CMK (cell line): ENCODE data around the gene ZP3.
"Not testable (repeated sequence)": the region's sequence is repeated elsewhere in the genome, so short reads cannot be mapped to it uniquely, and the experiment has no call there.

ENCODE experiments used
- DNase-seq: peaks from one replicate; pipeline ENCODE4 v3.0.0-alpha.2; 2010; ENCODE audit warnings: low read depth

Gene ZP3

GRCh38 chr7:76442664-76443446 lies 18.1 kb downstream of the ZP3 start:
- not testable (repeated sequence) for DNase-seq

GRCh38 chr7:76443846-76444245 lies 19.1 kb downstream of the ZP3 start:
- not testable (repeated sequence) for DNase-seq

- DNase-seq, result peak; percentile 29
Observed at GRCh38 chr7:76445577-76446008, 20.8 kb downstream of the ZP3 start.

- DNase-seq, result not testable (repeated sequence)
Observed at GRCh38 chr7:76457017-76457416, 32.3 kb downstream of the ZP3 start.

GRCh38 chr7:76458504-76458903 lies 33.8 kb downstream of the ZP3 start:
- DNase-seq, result not testable (repeated sequence)

- DNase-seq, result not testable (repeated sequence)
Observed at GRCh38 chr7:76460767-76461166, 36.0 kb downstream of the ZP3 start.

- DNase-seq, result not testable (repeated sequence)
Observed at GRCh38 chr7:76461464-76462101, 36.8 kb downstream of the ZP3 start, which contains the start of gene DTX2. Gene DTX2, plus strand, starts transcription at chr7:76461709. Its CDS starts 18,801 bp downstream, at chr7:76480510.

- DNase-seq, result not testable (repeated sequence)
Observed at GRCh38 chr7:76462271-76462882, 37.6 kb downstream of the ZP3 start.

- not testable (repeated sequence) for DNase-seq
Observed at GRCh38 chr7:76464959-76465358, 40.2 kb downstream of the ZP3 start.

- not testable (repeated sequence) for DNase-seq
Observed at GRCh38 chr7:76465950-76466349, 41.2 kb downstream of the ZP3 start.

- DNase-seq, result not testable (repeated sequence)
Observed at GRCh38 chr7:76467743-76468404, 43.1 kb downstream of the ZP3 start.

- DNase-seq, result not testable (repeated sequence)
Observed at GRCh38 chr7:76471556-76472221, 46.9 kb downstream of the ZP3 start.

GRCh38 chr7:76473097-76473496 lies 48.3 kb downstream of the ZP3 start:
- DNase-seq, result not testable (repeated sequence)

GRCh38 chr7:76476280-76476679 lies 51.5 kb downstream of the ZP3 start:
- DNase-seq, result not testable (repeated sequence)

GRCh38 chr7:76476742-76477474 lies 52.2 kb downstream of the ZP3 start:
- DNase-seq, result not testable (repeated sequence)

GRCh38 chr7:76479628-76480027 lies 54.9 kb downstream of the ZP3 start:
- not testable (repeated sequence) for DNase-seq

- not testable (repeated sequence) for DNase-seq
Observed at GRCh38 chr7:76480403-76481253, 55.9 kb downstream of the ZP3 start.

GRCh38 chr7:76482660-76483059 lies 57.9 kb downstream of the ZP3 start:
- DNase-seq, result not testable (repeated sequence)

GRCh38 chr7:76483081-76483480 lies 58.3 kb downstream of the ZP3 start:
- DNase-seq, result not testable (repeated sequence)

GRCh38 chr7:76484456-76484855 lies 59.7 kb downstream of the ZP3 start:
- not testable (repeated sequence) for DNase-seq
